HEK293T (cell line): ENCODE results near the gene CDHR3.

Experiments
- ARNT ChIP-seq: fragments of 450-650 bp; IDR thresholded peaks from 2 replicates; pipeline ENCODE4 v1.6.1; 2017; ENCODE audit warnings: mild to moderate bottlenecking
- BHLHE40 ChIP-seq: fragments of 450-650 bp; IDR thresholded peaks from 2 replicates; pipeline ENCODE4 v1.6.1; 2016; ENCODE audit warnings: mild to moderate bottlenecking, moderate library complexity, borderline replicate concordance
- FOXK2 ChIP-seq: fragments of 450-650 bp; IDR thresholded peaks from 2 replicates; pipeline ENCODE4 v1.6.1; 2016; ENCODE audit warnings: mild to moderate bottlenecking
- FOXM1 ChIP-seq: fragments of 450-650 bp; IDR thresholded peaks from 2 replicates; pipeline ENCODE4 v1.6.1; 2017; ENCODE audit warnings: mild to moderate bottlenecking, borderline replicate concordance
- HDGF ChIP-seq: fragments of 450-650 bp; IDR thresholded peaks from 2 replicates; pipeline ENCODE4 v1.6.1; 2017; ENCODE audit warnings: antibody characterized with exemption, borderline replicate concordance
- SP1 ChIP-seq: fragments of 450-650 bp; IDR thresholded peaks from 2 replicates; pipeline ENCODE4 v1.6.1; 2017
- SUZ12 ChIP-seq: fragments of 450-650 bp; IDR thresholded peaks from 2 replicates; pipeline ENCODE4 v1.6.1; 2016; ENCODE audit warnings: mild to moderate bottlenecking
- ZNF384 ChIP-seq: fragments of 450-650 bp; IDR thresholded peaks from 2 replicates; pipeline ENCODE4 v1.6.1; 2016

GRCh38 chr7:106073701-106074100, 110.6 kb downstream of the CDHR3 start:
- no peak for TF ChIP-seq SUZ12
- no peak for TF ChIP-seq ARNT
- TF ChIP-seq HDGF = no peak
- TF ChIP-seq BHLHE40 = no peak
- no peak for TF ChIP-seq FOXK2
- no peak for TF ChIP-seq FOXM1
- no peak for TF ChIP-seq ZNF384
- no peak for TF ChIP-seq SP1
